Fibroblast of the aortic adventitia (primary cell): ENCODE measurements around the gene KRTAP5-5. TPM values are rescaled to one million over a fixed set of nuclear protein-coding genes. Genes with fewer than 3 reads are reported as not detected.
"Not testable (repeated sequence)": the region's sequence is repeated elsewhere in the genome, so short reads cannot be mapped to it uniquely, and the experiment has no call there.

Experiments
- DNase-seq: peaks from one replicate; pipeline ENCODE4 v3.0.0-alpha.2; 2010; ENCODE audit warnings: low read depth
- H3K4me3 ChIP-seq: 2 replicates; pipeline ENCODE4 v1.5.1; 2011; ENCODE audit warnings: low read depth, mild to moderate bottlenecking, control low read depth, low read length, moderate library complexity
- total RNA-seq: library from RNA; depleted of rRNA; stranded (reverse); fragments of >200 nt; gene quantifications from 2 replicates; pipeline ENCODE4 v1.2.3, GENCODE V29; 2012; ENCODE audit warnings: low replicate concordance
- TF ChIP-seq, protein P1 (sequence below): IDR thresholded peaks from 2 replicates; pipeline ENCODE4 v1.5.1; 2011; ENCODE audit warnings: mild to moderate bottlenecking, low read length, control low read depth, inconsistent platforms; ENCODE audit not compliant: insufficient read depth

KRTAP5-5 gene
- not detected in 2 replicates for total RNA-seq

- DNase-seq = no peak
- no peak within 1 kb of the TSS for H3K4me3 ChIP-seq
- TF ChIP-seq, protein P1, sequence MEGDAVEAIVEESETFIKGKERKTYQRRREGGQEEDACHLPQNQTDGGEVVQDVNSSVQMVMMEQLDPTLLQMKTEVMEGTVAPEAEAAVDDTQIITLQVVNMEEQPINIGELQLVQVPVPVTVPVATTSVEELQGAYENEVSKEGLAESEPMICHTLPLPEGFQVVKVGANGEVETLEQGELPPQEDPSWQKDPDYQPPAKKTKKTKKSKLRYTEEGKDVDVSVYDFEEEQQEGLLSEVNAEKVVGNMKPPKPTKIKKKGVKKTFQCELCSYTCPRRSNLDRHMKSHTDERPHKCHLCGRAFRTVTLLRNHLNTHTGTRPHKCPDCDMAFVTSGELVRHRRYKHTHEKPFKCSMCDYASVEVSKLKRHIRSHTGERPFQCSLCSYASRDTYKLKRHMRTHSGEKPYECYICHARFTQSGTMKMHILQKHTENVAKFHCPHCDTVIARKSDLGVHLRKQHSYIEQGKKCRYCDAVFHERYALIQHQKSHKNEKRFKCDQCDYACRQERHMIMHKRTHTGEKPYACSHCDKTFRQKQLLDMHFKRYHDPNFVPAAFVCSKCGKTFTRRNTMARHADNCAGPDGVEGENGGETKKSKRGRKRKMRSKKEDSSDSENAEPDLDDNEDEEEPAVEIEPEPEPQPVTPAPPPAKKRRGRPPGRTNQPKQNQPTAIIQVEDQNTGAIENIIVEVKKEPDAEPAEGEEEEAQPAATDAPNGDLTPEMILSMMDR = no peak
Observed at GRCh38 chr11:1629326-1630185, at the start of gene KRTAP5-5. Gene KRTAP5-5 (plus strand): TSS chr11:1629775. CDS start chr11:1629841, 66 bp downstream.

GRCh38 chr11:1581976-1582375 is 47.6 kb upstream of the KRTAP5-5 start:
- no peak for DNase-seq
- no peak overlapping the region for H3K4me3 ChIP-seq
- TF ChIP-seq, protein P1 = no peak

DNA sequence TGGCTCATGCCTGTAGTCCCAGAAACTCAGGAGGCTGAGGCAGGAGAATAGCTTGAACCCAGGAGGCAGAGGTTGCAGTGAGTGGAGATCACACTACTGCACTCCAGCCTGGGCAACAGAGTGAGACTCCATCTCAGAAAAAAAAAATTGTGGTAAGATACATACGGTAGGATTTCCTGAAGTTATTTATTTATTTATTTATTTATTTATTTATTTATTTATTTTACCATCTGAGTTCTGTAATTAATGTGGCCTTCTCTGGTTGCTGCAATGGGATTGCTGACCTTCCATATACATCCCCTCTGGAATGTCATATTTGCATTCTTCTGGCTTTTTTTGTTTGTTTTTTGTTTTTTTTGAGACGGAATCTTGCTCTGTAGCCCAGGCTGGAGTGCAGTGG is 46.7 kb upstream of the KRTAP5-5 start:
- DNase-seq, H3K4me3 ChIP-seq: not testable (repeated sequence)

DNA sequence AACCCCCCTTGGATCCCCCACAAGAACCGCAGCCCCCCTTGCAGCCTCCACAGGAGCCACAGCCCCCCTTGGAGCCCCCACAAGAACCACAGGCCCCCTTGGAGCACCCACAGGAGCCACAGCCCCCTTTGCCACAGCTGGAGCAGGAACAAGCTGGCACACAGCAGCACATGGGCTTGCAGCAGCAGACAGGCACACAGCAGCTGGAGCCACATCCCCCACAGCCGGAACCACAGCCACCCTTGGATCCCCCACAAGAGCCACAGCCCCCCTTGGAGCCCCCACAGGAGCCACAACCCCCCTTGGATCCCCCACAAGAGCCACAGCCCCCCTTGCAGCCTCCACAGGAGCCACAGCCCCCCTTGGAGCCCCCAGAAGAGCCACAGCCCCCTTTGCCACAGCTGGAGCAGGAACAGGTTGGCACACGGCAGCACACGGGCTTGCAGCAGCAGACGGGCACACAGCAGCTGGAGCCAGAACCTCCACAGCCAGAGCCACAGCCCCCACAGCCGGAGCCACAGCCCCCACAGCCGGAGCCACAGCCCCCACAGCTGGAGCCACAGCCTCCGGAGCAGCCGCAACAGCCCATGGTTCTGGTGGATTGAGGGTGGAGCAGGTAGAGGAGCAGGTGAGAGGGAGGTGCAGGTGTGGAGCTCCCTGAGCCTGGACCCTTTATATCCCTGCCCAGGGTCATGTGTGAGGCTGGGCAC is 44.8 kb upstream of the KRTAP5-5 start, which contains the start of gene KRTAP5-1:
Gene KRTAP5-1 (minus strand): TSS at position 623 of the 710 bp plus-strand sequence. CDS start 34 bp downstream, at position 589.
- not testable (repeated sequence) for DNase-seq, H3K4me3 ChIP-seq

DNA sequence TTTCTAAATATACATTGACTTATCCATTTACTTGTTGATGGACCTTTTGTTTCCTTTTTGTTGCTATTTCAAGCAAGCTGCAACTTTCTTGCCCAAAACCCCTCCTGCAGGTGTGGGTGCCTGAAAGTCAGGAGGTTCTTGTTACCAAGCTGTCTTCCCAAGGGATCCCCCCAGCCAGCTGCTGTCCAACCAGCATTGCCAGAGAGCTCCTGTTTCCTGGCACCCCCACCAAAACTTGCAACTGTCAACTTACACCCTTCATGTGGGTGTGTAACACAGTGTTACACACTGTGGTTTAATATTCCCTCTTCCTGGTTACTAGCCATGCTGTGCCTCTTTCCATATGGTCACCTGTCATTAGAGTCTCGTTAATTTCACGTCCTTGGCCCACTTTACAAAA is 42.9 kb upstream of the KRTAP5-5 start:
- no peak overlapping the region for H3K4me3 ChIP-seq
- DNase-seq = no peak
- TF ChIP-seq, protein P1 = no peak

GRCh38 chr11:1589191-1589963 is 40.2 kb upstream of the KRTAP5-5 start:
- DNase-seq, H3K4me3 ChIP-seq: not testable (repeated sequence)

DNA sequence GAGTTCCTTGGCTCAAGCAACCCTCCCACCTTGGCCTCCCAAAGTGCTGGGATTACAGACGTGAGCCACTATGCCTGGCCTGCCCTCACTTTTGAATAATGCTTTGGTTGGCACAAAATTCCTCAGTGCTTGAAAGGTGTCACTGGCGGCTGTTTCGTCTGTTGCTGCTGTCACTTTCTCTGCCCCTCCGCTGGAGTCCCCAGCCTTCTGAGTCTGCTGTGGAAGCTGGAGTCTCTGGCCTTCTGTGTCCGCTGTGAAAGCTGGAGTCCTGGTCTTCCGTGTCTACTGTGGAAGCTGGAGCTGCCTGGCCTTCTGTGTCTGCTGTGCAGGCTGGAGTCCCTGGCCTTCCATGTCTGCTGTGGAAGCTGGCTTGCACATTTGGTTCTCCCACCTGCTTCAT is 39.6 kb upstream of the KRTAP5-5 start:
- TF ChIP-seq, protein P1 = no peak
- no peak for DNase-seq
- H3K4me3 ChIP-seq = no peak overlapping the region

- DNase-seq = no peak
- TF ChIP-seq, protein P1 = no peak
- H3K4me3 ChIP-seq = no peak overlapping the region
Observed at GRCh38 chr11:1592628-1593027, 36.9 kb upstream of the KRTAP5-5 start.

- peak; percentile 14 for DNase-seq
Observed at GRCh38 chr11:1595994-1596575, 33.5 kb upstream of the KRTAP5-5 start.

GRCh38 chr11:1596576-1597121 is 32.9 kb upstream of the KRTAP5-5 start:
- not testable (repeated sequence) for H3K4me3 ChIP-seq, DNase-seq

More at GRCh38 chr11:1595994-1596575, 33.5 kb upstream of the KRTAP5-5 start:
- H3K4me3 ChIP-seq = not testable (repeated sequence)
